ENCODE data around the gene SRRT.

- TF ChIP-seq, protein P1, sequence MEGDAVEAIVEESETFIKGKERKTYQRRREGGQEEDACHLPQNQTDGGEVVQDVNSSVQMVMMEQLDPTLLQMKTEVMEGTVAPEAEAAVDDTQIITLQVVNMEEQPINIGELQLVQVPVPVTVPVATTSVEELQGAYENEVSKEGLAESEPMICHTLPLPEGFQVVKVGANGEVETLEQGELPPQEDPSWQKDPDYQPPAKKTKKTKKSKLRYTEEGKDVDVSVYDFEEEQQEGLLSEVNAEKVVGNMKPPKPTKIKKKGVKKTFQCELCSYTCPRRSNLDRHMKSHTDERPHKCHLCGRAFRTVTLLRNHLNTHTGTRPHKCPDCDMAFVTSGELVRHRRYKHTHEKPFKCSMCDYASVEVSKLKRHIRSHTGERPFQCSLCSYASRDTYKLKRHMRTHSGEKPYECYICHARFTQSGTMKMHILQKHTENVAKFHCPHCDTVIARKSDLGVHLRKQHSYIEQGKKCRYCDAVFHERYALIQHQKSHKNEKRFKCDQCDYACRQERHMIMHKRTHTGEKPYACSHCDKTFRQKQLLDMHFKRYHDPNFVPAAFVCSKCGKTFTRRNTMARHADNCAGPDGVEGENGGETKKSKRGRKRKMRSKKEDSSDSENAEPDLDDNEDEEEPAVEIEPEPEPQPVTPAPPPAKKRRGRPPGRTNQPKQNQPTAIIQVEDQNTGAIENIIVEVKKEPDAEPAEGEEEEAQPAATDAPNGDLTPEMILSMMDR (IDR thresholded peaks at IDR 0.05; ENCODE audit: insufficient read depth, low read length), result no peak
- no peak for TF ChIP-seq POLR2AphosphoS5 (IDR thresholded peaks at IDR 0.05; ENCODE audit: low read depth)
- TF ChIP-seq, protein P2, sequence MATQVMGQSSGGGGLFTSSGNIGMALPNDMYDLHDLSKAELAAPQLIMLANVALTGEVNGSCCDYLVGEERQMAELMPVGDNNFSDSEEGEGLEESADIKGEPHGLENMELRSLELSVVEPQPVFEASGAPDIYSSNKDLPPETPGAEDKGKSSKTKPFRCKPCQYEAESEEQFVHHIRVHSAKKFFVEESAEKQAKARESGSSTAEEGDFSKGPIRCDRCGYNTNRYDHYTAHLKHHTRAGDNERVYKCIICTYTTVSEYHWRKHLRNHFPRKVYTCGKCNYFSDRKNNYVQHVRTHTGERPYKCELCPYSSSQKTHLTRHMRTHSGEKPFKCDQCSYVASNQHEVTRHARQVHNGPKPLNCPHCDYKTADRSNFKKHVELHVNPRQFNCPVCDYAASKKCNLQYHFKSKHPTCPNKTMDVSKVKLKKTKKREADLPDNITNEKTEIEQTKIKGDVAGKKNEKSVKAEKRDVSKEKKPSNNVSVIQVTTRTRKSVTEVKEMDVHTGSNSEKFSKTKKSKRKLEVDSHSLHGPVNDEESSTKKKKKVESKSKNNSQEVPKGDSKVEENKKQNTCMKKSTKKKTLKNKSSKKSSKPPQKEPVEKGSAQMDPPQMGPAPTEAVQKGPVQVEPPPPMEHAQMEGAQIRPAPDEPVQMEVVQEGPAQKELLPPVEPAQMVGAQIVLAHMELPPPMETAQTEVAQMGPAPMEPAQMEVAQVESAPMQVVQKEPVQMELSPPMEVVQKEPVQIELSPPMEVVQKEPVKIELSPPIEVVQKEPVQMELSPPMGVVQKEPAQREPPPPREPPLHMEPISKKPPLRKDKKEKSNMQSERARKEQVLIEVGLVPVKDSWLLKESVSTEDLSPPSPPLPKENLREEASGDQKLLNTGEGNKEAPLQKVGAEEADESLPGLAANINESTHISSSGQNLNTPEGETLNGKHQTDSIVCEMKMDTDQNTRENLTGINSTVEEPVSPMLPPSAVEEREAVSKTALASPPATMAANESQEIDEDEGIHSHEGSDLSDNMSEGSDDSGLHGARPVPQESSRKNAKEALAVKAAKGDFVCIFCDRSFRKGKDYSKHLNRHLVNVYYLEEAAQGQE (IDR thresholded peaks at IDR 0.05; ENCODE audit: insufficient replicate concordance, low read depth), result no peak
- no peak for TF ChIP-seq GABPA (IDR thresholded peaks at IDR 0.05; ENCODE audit: low read depth)
Observed at GRCh38 chr7:100864263-100864845, 10.5 kb upstream of the SRRT start.
